ENCODE data around the gene PTDSS2. TPM values are rescaled to one million over a fixed set of nuclear protein-coding genes. Genes with fewer than 3 reads are reported as not detected.
"Not testable (repeated sequence)": the region's sequence is repeated elsewhere in the genome, so short reads cannot be mapped to it uniquely, and the experiment has no call there.

PTDSS2 gene
- total RNA-seq, 1 donor from 2014 or later = 28.6 TPM

DNA sequence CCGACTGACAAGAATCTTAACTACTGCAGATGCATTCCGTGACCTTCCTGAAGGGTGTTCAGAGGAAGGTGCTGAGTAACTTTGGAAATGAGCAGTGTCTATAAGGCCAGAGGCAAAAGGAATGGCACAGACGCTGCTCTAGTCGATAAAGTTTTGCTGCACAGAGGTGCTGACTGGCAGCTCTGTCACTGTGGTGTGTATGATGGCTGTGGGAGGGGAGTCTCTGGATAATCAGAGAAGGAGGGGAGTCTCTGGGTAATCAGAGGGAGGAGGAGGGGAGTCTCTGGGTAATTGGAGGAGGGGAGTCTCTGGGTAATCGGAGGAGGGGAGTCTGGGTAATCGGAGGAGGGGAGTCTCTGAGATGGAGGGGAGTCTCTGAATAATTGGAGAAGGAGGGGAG, 18.4 kb downstream of the PTDSS2 start:
- no peak for DNase-seq (ENCODE audit: low spot score)

GRCh38 chr11:469026-469683, 19.1 kb downstream of the PTDSS2 start:
- DNase-seq (ENCODE audit: low spot score) = not testable (repeated sequence)

DNA sequence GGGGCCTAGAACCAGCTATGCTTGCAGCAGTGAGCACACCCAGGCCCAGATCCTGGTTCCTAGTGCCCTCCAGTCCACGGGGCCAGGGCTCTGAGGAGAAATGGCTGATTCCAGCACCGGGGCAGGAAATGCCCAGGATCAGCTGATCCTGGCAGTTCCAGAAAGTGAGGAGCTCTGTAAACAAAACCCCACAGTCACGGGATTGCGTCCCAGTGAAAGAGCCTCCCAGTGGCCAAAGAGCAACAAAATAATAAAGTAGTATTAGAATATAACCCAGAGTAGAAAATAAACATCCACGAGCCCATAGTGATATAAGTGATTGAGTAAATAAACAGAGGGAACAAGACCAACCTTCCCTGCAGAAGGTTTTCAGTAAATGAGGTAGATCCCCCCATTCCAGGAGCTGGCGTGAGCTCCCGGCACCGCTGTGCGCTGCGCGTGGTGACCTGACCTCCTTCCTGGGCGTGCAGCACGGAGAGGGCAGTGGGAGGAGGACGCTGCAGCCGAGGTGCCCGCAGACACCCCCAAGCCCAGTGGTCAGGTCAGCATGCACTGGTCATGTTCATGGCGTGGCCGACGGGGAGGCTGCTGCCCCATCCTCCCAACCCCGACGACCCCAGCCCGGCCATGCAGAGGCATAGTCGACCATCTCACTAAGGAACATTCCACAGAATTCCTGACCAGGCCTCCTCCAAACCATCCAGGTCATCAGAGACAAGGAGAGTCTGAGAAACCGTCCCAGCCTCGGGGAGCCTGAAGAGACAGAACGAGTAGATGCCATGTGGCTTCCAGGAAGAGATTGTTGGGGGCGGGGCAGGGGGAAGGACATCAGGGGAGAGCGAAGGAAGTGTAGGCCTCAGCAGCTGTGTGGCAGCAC, 19.8 kb downstream of the PTDSS2 start:
- no peak for DNase-seq (ENCODE audit: low spot score)

GRCh38 chr11:471468-472145, 21.5 kb downstream of the PTDSS2 start:
- no peak for DNase-seq (ENCODE audit: low spot score)

- DNase-seq (ENCODE audit: low spot score) = no peak
Observed at GRCh38 chr11:472272-472671, 22.2 kb downstream of the PTDSS2 start.

DNA sequence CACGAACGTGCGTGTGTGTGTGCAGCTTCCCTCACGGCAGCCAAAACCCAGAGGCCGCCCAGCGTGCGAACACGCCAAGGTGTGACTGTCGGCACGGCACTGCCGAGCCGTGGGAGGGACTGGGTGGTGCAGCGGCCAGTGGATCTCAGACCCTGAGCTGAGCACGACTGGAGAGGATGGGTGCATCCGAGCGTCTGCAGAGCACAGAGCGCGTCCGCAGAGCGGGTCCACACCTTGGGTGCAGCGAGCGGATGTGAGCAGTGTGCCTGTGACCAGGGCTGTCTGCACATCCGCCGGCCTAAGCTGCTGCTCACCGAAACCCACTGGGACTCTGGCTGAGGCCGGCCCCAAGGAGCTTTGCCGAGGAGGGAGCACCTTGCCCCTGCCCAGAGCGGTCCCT, 22.7 kb downstream of the PTDSS2 start:
- no peak for DNase-seq (ENCODE audit: low spot score)

GRCh38 chr11:473415-473814, 23.3 kb downstream of the PTDSS2 start:
- DNase-seq (ENCODE audit: low spot score) = no peak

- DNase-seq (ENCODE audit: low spot score) = no peak
Observed at GRCh38 chr11:473962-474785, 24.1 kb downstream of the PTDSS2 start.

DNA sequence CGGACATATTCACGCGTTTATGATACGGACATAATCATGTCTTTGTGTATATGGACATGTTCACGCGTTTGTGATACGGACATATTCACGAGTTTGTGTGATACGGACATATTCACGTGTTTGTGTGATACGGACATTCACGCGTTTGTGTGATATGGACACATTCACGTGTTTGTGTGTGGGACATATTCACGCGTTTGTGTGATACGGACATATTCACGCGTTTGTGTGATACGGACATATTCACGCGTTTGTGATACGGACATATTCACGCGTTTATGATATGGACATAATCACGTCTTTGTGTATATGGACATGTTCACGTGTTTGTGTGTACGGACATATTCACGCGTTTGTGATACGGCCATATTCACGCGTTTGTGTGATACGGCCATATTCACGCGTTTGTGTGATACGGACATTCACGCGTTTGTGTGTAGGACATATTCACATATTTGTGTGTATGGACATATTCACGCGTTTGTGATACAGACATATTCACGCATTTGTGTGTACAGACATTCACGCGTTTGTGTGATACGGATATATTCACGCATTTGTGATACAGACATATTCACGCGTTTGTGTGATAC, 24.9 kb downstream of the PTDSS2 start:
- DNase-seq (ENCODE audit: low spot score) = no peak

DNA sequence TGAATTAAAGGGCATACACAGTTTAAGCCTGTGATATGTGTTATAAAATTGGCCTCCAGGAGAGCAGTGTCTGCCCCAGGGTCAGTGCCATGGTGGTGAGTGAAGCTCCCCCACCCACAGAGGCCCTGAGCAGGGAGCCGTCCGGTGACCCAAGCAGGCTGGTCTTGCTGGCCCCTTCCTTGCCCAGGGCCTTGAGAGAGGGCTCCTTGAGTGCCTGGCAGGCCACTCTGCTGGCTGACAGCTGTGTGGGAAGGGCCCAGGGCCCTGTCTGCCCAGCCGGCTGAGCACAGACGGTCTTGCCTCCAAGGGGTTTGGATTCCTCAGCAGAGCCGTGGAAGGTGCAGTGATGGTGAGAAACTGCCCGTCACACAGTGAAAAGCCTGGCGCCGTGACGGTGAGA, 25.9 kb downstream of the PTDSS2 start:
- DNase-seq (ENCODE audit: low spot score) = no peak

DNA sequence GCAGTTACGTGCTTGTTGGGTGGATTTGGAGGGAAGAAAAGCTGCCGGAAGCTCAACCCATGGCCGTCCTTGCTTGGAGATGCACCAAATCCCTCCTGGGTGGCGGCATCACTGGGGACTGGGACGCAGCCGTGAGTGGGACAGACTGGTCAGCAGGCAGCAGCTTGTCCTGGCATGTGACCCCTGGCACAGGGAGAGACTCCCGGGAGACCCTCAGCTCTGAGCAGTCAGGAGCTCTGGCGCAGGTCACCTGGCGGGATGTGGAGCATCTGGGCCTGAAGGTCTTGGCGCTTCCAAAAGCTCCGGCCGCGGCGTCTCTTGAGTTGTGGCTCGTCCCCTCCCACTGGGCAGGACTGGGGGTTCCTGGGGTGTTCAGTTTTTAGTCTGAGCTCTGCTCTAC, 26.3 kb downstream of the PTDSS2 start:
- no peak for DNase-seq (ENCODE audit: low spot score)

- no peak for DNase-seq (ENCODE audit: low spot score)
Observed at GRCh38 chr11:477052-477715, 27.1 kb downstream of the PTDSS2 start.

- DNase-seq (ENCODE audit: low spot score) = no peak
Observed at GRCh38 chr11:479311-479710, 29.2 kb downstream of the PTDSS2 start.

GRCh38 chr11:484616-485015, 34.5 kb downstream of the PTDSS2 start:
- no peak for DNase-seq (ENCODE audit: low spot score)

DNA sequence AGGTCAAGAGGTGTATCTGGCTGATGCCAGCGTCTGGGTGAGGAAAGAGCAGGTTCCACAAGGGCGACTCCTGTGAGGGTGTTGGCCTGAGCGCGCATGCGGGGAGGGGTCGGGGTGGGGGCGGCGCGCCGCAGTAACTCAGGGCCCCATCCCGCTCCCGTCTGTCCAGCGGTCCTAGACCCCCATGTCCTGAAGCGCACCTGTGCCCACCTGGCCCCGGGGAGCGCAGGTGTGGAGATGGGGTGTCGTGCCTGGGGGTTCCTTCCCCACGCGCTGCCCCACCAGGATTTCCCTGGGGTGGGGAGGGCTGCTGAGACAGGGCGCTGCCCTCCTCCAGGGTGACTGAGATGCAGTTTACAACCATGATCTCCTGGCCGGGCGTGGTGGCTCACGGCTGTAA, 36.1 kb downstream of the PTDSS2 start:
- DNase-seq (ENCODE audit: low spot score) = no peak

GRCh38 chr11:487571-488021, 37.5 kb downstream of the PTDSS2 start:
- DNase-seq (ENCODE audit: low spot score) = no peak

- DNase-seq (ENCODE audit: low spot score) = no peak
Observed at GRCh38 chr11:488062-488461, 38.0 kb downstream of the PTDSS2 start.

- no peak for DNase-seq (ENCODE audit: low spot score)
Observed at GRCh38 chr11:488579-488978, 38.5 kb downstream of the PTDSS2 start.

GRCh38 chr11:488992-489391, 38.9 kb downstream of the PTDSS2 start:
- DNase-seq (ENCODE audit: low spot score) = no peak

DNA sequence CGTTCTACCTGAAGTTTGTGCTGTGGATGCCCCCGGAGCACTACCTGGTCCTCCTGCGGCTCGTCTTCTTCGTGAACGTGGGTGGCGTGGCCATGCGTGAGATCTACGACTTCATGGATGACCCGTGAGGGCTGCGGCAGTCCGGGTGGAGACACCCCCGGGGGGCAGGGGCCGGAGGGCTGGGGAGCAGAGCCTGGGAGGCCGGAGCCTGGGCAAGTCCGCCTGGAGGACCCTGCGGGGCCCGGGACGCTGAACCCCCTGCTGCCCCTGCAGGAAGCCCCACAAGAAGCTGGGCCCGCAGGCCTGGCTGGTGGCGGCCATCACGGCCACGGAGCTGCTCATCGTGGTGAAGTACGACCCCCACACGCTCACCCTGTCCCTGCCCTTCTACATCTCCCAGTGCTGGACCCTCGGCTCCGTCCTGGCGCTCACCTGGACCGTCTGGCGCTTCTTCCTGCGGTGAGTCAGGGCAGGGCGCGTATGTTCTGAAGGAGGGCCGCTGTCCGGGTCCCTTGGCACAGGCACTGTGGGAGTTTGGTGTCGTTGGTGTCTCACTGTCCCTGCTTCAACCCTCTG, 39.6 kb downstream of the PTDSS2 start:
- DNase-seq (ENCODE audit: low spot score) = no peak

All from ureter (tissue), 1 donor.